Naive B cell (primary cell): ENCODE results near the gene CYFIP2. TPM values are rescaled to one million over a fixed set of nuclear protein-coding genes. Genes with fewer than 3 reads are reported as not detected.

Experiments used
- ATAC-seq, 2 donors: fragments of 150-1000 bp; cut with Tn5 transposase; 2 replicates each; pipeline ENCODE4 v1.10.0; 2021; ENCODE audit warnings: low read depth in 2 of 2, mild to moderate bottlenecking in 2 of 2, moderate library complexity in 2 of 2
- DNase-seq: peaks from one replicate; pipeline ENCODE4 v3.0.0; 2022
- H3K27ac Mint-ChIP-seq, 6 donors: one replicate each; pipeline ENCODE4 v1.8.0; 2020 to 2022; ENCODE audit warnings: mild to moderate bottlenecking in 6 of 6, mixed read lengths in 6 of 6, moderate library complexity in 5 of 6, inconsistent platforms in 2 of 6
- H3K27me3 Mint-ChIP-seq, 3 donors: one replicate each; pipeline ENCODE4 v1.8.0; 2021 to 2022; ENCODE audit warnings: mixed read lengths in 3 of 3, mild to moderate bottlenecking in 1 of 3
- H3K36me3 Mint-ChIP-seq, 2 donors: one replicate each; pipeline ENCODE4 v1.8.0; 2020 to 2022; ENCODE audit warnings: mixed read lengths in 2 of 2, inconsistent platforms in 1 of 2, mild to moderate bottlenecking in 1 of 2
- H3K4me1 Mint-ChIP-seq, 3 donors: one replicate each; pipeline ENCODE4 v1.8.0; 2020 to 2022; ENCODE audit warnings: mixed read lengths in 3 of 3, inconsistent platforms in 1 of 3, mild to moderate bottlenecking in 1 of 3, moderate library complexity in 1 of 3
- H3K4me3 Mint-ChIP-seq, 8 donors: one replicate each; pipeline ENCODE4 v1.8.0; 2020 to 2022; ENCODE audit warnings: mild to moderate bottlenecking in 8 of 8, mixed read lengths in 8 of 8, moderate library complexity in 8 of 8, inconsistent platforms in 2 of 8
- H3K9me3 Mint-ChIP-seq, 7 donors: one replicate each; pipeline ENCODE4 v1.8.0; 2020 to 2022; ENCODE audit warnings: mixed read lengths in 7 of 7, mild to moderate bottlenecking in 5 of 7, inconsistent platforms in 2 of 7, moderate library complexity in 1 of 7
- polyA plus RNA-seq, 6 donors: library from polyadenylated mRNA; unstranded; fragments of 300-500 nt; fragmentation: Illumina TruSeq; gene quantifications; one replicate each; pipeline ENCODE4 v1.2.3, GENCODE V29; 2021; ENCODE audit warnings: low read depth in 6 of 6

CYFIP2 gene
- polyA plus RNA-seq, 6 donors from 2014 or later = 306 to 461 (median 348) TPM

- Mint-ChIP-seq H3K4me3 (no peak overlapping the region), H3K27ac (peak overlapping the region in 1 of 6 donors; percentile 47), H3K9me3 (no peaks in the 10 kb centered on the region), H3K36me3 (peaks cover 13 to 25% of the 10 kb centered on the region in 2 donors), H3K4me1 (peaks cover 5 to 15% (median 10%) of the 10 kb centered on the region in 3 donors), H3K27me3 (no peaks in the 10 kb centered on the region)
- DNase-seq (no peak), ATAC-seq (no peak)
These were observed 81.6 kb downstream of the CYFIP2 start for GRCh38 chr5:157347301-157348048.

- Mint-ChIP-seq H3K27me3 (no peaks in the 10 kb centered on the region), H3K36me3 (peaks cover 13 to 31% of the 10 kb centered on the region in 2 donors), H3K9me3 (no peaks in the 10 kb centered on the region), H3K4me1 (peaks cover 3 to 15% (median 14%) of the 10 kb centered on the region in 3 donors), H3K4me3 (no peak overlapping the region), H3K27ac (peak overlapping the region in 1 of 6 donors; percentile 43)
- no peak for ATAC-seq
- DNase-seq = no peak
These were observed 82.1 kb downstream of the CYFIP2 start for GRCh38 chr5:157348049-157348400.

- H3K36me3 Mint-ChIP-seq = peaks cover 6 to 19% of the 10 kb centered on the region in 2 donors
- no peak for ATAC-seq
- H3K4me3 Mint-ChIP-seq = no peak overlapping the region
- peaks cover 4 to 15% (median 12%) of the 10 kb centered on the region in 3 donors for H3K4me1 Mint-ChIP-seq
- H3K27ac Mint-ChIP-seq = peak overlapping the region in 4 of 6 donors; percentile 29 to 77 (median 42)
- no peaks in the 10 kb centered on the region for H3K9me3 Mint-ChIP-seq
- H3K27me3 Mint-ChIP-seq = no peaks in the 10 kb centered on the region
- no peak for DNase-seq
These were observed 85.2 kb downstream of the CYFIP2 start for GRCh38 chr5:157350939-157351801.

- Mint-ChIP-seq H3K36me3 (peaks cover 6 to 13% of the 10 kb centered on the region in 2 donors), H3K27ac (peak overlapping the region in 3 of 6 donors; percentile 29 to 77 (median 44)), H3K9me3 (no peaks in the 10 kb centered on the region), H3K27me3 (no peaks in the 10 kb centered on the region), H3K4me1 (peaks cover 4 to 15% (median 10%) of the 10 kb centered on the region in 3 donors), H3K4me3 (no peak overlapping the region)
- ATAC-seq (no peak), DNase-seq (no peak)
These were observed 85.8 kb downstream of the CYFIP2 start for GRCh38 chr5:157351802-157352092.

- DNase-seq (no peak), ATAC-seq (no peak)
- no peaks in the 10 kb centered on the region for H3K27me3 Mint-ChIP-seq
- H3K36me3 Mint-ChIP-seq = peaks cover 6 to 13% of the 10 kb centered on the region in 2 donors
- peaks cover 4 to 15% (median 10%) of the 10 kb centered on the region in 3 donors for H3K4me1 Mint-ChIP-seq
- no peak overlapping the region for H3K4me3 Mint-ChIP-seq
- peak overlapping the region in 2 of 6 donors; percentile 66 to 77 for H3K27ac Mint-ChIP-seq
- H3K9me3 Mint-ChIP-seq = no peaks in the 10 kb centered on the region
These were observed 86.9 kb downstream of the CYFIP2 start for GRCh38 chr5:157352756-157353340.

GRCh38 chr5:157354800-157355199 is 88.9 kb downstream of the CYFIP2 start:
- Mint-ChIP-seq H3K4me3 (no peak overlapping the region), H3K27me3 (no peaks in the 10 kb centered on the region), H3K36me3 (peaks cover 7 to 26% of the 10 kb centered on the region in 2 donors), H3K27ac (peak overlapping the region in 1 of 6 donors; percentile 60), H3K4me1 (peaks cover 6 to 14% (median 13%) of the 10 kb centered on the region in 3 donors), H3K9me3 (no peaks in the 10 kb centered on the region)
- ATAC-seq = no peak
- DNase-seq = no peak

GRCh38 chr5:157356576-157356975 is 90.7 kb downstream of the CYFIP2 start:
- Mint-ChIP-seq H3K27ac (peak overlapping the region in 3 of 6 donors; percentile 15 to 72 (median 20)), H3K9me3 (no peaks in the 10 kb centered on the region), H3K27me3 (no peaks in the 10 kb centered on the region), H3K4me3 (no peak overlapping the region), H3K36me3 (peaks cover 18 to 38% of the 10 kb centered on the region in 2 donors), H3K4me1 (peaks cover 0 to 10% (median 6%) of the 10 kb centered on the region in 3 donors)
- ATAC-seq (no peak), DNase-seq (no peak)

GRCh38 chr5:157357823-157358222 is 91.9 kb downstream of the CYFIP2 start:
- peaks cover 23 to 44% of the 10 kb centered on the region in 2 donors for H3K36me3 Mint-ChIP-seq
- no peak overlapping the region for H3K4me3 Mint-ChIP-seq
- ATAC-seq = no peak

GRCh38 chr5:157358871-157359270 is 92.9 kb downstream of the CYFIP2 start:
- no peak overlapping the region for H3K4me3 Mint-ChIP-seq
- peaks cover 6 to 8% (median 7%) of the 10 kb centered on the region in 3 donors for H3K4me1 Mint-ChIP-seq
- no peaks in the 10 kb centered on the region for H3K27me3 Mint-ChIP-seq
- DNase-seq (no peak), ATAC-seq (no peak)
- H3K27ac Mint-ChIP-seq = peak overlapping the region in 1 of 6 donors; percentile 35
- peaks cover 30 to 44% of the 10 kb centered on the region in 2 donors for H3K36me3 Mint-ChIP-seq
- H3K9me3 Mint-ChIP-seq = no peaks in the 10 kb centered on the region

More at GRCh38 chr5:157357823-157358222, 91.9 kb downstream of the CYFIP2 start:
- Mint-ChIP-seq H3K27ac (peak overlapping the region in 2 of 6 donors; percentile 16 to 21), H3K4me1 (peaks cover 0 to 6% (median 6%) of the 10 kb centered on the region in 3 donors), H3K9me3 (no peaks in the 10 kb centered on the region), H3K27me3 (no peaks in the 10 kb centered on the region)
- DNase-seq = no peak

GRCh38 chr5:157359356-157360055 is 93.6 kb downstream of the CYFIP2 start:
- peaks cover 30 to 50% of the 10 kb centered on the region in 2 donors for H3K36me3 Mint-ChIP-seq
- no peaks in the 10 kb centered on the region for H3K9me3 Mint-ChIP-seq
- no peaks in the 10 kb centered on the region for H3K27me3 Mint-ChIP-seq
- ATAC-seq (no peak), DNase-seq (no peak)
- no peak overlapping the region for H3K4me3 Mint-ChIP-seq
- peak overlapping the region in 4 of 6 donors; percentile 8 to 78 (median 38) for H3K27ac Mint-ChIP-seq
- peaks cover 6 to 8% (median 7%) of the 10 kb centered on the region in 3 donors for H3K4me1 Mint-ChIP-seq

GRCh38 chr5:157362012-157362411 is 96.1 kb downstream of the CYFIP2 start:
- peaks cover 4 to 8% (median 7%) of the 10 kb centered on the region in 3 donors for H3K4me1 Mint-ChIP-seq
- no peaks in the 10 kb centered on the region for H3K9me3 Mint-ChIP-seq
- H3K4me3 Mint-ChIP-seq = no peak overlapping the region
- ATAC-seq (no peak), DNase-seq (no peak)
- H3K36me3 Mint-ChIP-seq = peaks cover 36 to 54% of the 10 kb centered on the region in 2 donors
- H3K27me3 Mint-ChIP-seq = no peaks in the 10 kb centered on the region
- peak overlapping the region in 5 of 6 donors; percentile 32 to 94 (median 74) for H3K27ac Mint-ChIP-seq

- peaks cover 4 to 8% (median 7%) of the 10 kb centered on the region in 3 donors for H3K4me1 Mint-ChIP-seq
- peaks cover 36 to 54% of the 10 kb centered on the region in 2 donors for H3K36me3 Mint-ChIP-seq
- peak overlapping the region in 4 of 6 donors; percentile 32 to 74 (median 56) for H3K27ac Mint-ChIP-seq
These were observed 96.6 kb downstream of the CYFIP2 start for GRCh38 chr5:157362502-157362901.

GRCh38 chr5:157362982-157363381 is 97.1 kb downstream of the CYFIP2 start:
- H3K27me3 Mint-ChIP-seq = no peaks in the 10 kb centered on the region
- H3K27ac Mint-ChIP-seq = peak overlapping the region in 3 of 6 donors; percentile 35 to 87 (median 58)
- no peak overlapping the region for H3K4me3 Mint-ChIP-seq
- no peak for ATAC-seq
- no peak for DNase-seq
- H3K4me1 Mint-ChIP-seq = peaks cover 4 to 7% (median 7%) of the 10 kb centered on the region in 3 donors
- peaks cover 36 to 54% of the 10 kb centered on the region in 2 donors for H3K36me3 Mint-ChIP-seq
- H3K9me3 Mint-ChIP-seq = no peaks in the 10 kb centered on the region

More at GRCh38 chr5:157362502-157362901, 96.6 kb downstream of the CYFIP2 start:
- DNase-seq (no peak), ATAC-seq (no peak)
- Mint-ChIP-seq H3K9me3 (no peaks in the 10 kb centered on the region), H3K4me3 (no peak overlapping the region), H3K27me3 (no peaks in the 10 kb centered on the region)
